Endothelial cell of umbilical vein (primary cell): ENCODE data around the gene ARHGAP32. TPM values are rescaled to one million over a fixed set of nuclear protein-coding genes. Genes with fewer than 3 reads are reported as not detected.

Source experiments
- BruUV-seq: library from RNA; stranded (reverse); fragments of 400-500 nt; replicated peaks from 2 replicates; lab custom pipeline; 2021; lab: Mats Ljungman, UMichigan
- CTCF ChIA-PET: fragments of 300-600, 350-600 bp; sonication (Branson Sonifier 250); formaldehyde crosslinking; loops from one replicate; lab custom pipeline; 2021; ENCODE audit warnings: antibody characterized with exemption, inconsistent platforms; lab: Charles Lee
- POLR2A ChIA-PET: fragments of 300-600, 350-600 bp; sonication (Branson Sonifier 250); formaldehyde crosslinking; loops from one replicate; lab custom pipeline; 2021; ENCODE audit warnings: antibody characterized with exemption, inconsistent platforms; lab: Charles Lee
- DNase-seq: peaks from one replicate; pipeline ENCODE4 v3.0.0-alpha.2; 2011; ENCODE audit warnings: low read depth, low spot score
- FAIRE-seq: peaks from 2 replicates; lab custom pipeline; 2011; peaks lifted over from hg19 to GRCh38; lab: Jason Lieb, UNC
- H2AFZ ChIP-seq: 2 replicates; pipeline ENCODE4 v1.6.0; 2012; ENCODE audit warnings: low read depth, low read length, control low read depth, inconsistent platforms
- H3K27ac ChIP-seq: 2 replicates; pipeline ENCODE4 v1.5.1; 2011; ENCODE audit warnings: low read depth, mild to moderate bottlenecking, control low read depth, low read length, moderate library complexity; ENCODE audit not compliant: insufficient read depth
- H3K27me3 ChIP-seq, 2 experiments: 2 replicates each; pipeline versions ENCODE4 v1.6.0 to v1.6.1; 2011; ENCODE audit warnings: low read length in 2 of 2, mixed read lengths in 1 of 2; ENCODE audit not compliant: control insufficient read depth in 2 of 2, insufficient read depth in 2 of 2
- H3K36me3 ChIP-seq, 2 experiments: 2 replicates in 1 of 2; 3 replicates in 1 of 2; pipeline ENCODE4 v1.5.1; 2011; ENCODE audit warnings: low read length in 2 of 2, mild to moderate bottlenecking in 1 of 2, moderate library complexity in 1 of 2; ENCODE audit not compliant: control insufficient read depth in 2 of 2, insufficient read depth in 2 of 2; ENCODE audit errors: extremely low read depth in 1 of 2
- H3K4me1 ChIP-seq: 3 replicates; pipeline ENCODE4 v1.5.1; 2011; ENCODE audit warnings: mild to moderate bottlenecking, low read length; ENCODE audit not compliant: control insufficient read depth, insufficient read depth; ENCODE audit errors: extremely low read depth
- H3K4me2 ChIP-seq: 2 replicates; pipeline ENCODE4 v1.6.1; 2011; ENCODE audit warnings: low read length, control low read depth, mixed read lengths; ENCODE audit not compliant: insufficient read depth
- H3K4me3 ChIP-seq, 3 experiments: fragments of 200-600 bp in 1 of 3; sonication (generic), shearing (Covaris generic) in 1 of 3; replicated peaks in 1 of 3; 2 replicates each; pipeline ENCODE4 v1.5.1; 2011 to 2016; ENCODE audit warnings: control low read depth in 3 of 3, low read length in 3 of 3, mild to moderate bottlenecking in 2 of 3, inconsistent platforms in 1 of 3, low read depth in 1 of 3, moderate library complexity in 1 of 3; ENCODE audit not compliant: insufficient read depth in 1 of 3
- H3K79me2 ChIP-seq: 2 replicates; pipeline ENCODE4 v1.6.0; 2012; ENCODE audit warnings: low read length, inconsistent platforms; ENCODE audit not compliant: control insufficient read depth, insufficient read depth
- H3K9ac ChIP-seq: replicated peaks from 2 replicates; pipeline ENCODE3; 2011; ENCODE audit warnings: low read length, control low read depth; ENCODE audit not compliant: insufficient read depth; ENCODE audit errors: extremely low read depth
- H3K9me1 ChIP-seq: replicated peaks from 3 replicates; pipeline ENCODE4 v1.6.0; 2011; ENCODE audit warnings: mild to moderate bottlenecking, low read length; ENCODE audit not compliant: control insufficient read depth, insufficient read depth; ENCODE audit errors: extremely low read depth
- H3K9me3 ChIP-seq: replicated peaks from 2 replicates; pipeline ENCODE4 v1.5.1; 2012; ENCODE audit warnings: low read length, inconsistent platforms; ENCODE audit not compliant: control insufficient read depth, insufficient read depth
- H4K20me1 ChIP-seq: replicated peaks from 2 replicates; pipeline ENCODE3; 2011; ENCODE audit warnings: mild to moderate bottlenecking, low read length; ENCODE audit not compliant: control insufficient read depth, insufficient read depth; ENCODE audit errors: extremely low read depth
- EZH2 ChIP-seq: IDR thresholded peaks from 2 replicates; pipeline ENCODE4 v1.6.1; 2012; ENCODE audit warnings: borderline replicate concordance, low read depth, mild to moderate bottlenecking, moderate library complexity, low read length, inconsistent platforms; ENCODE audit not compliant: severe bottlenecking
- FOS ChIP-seq: IDR thresholded peaks from 2 replicates; pipeline ENCODE4 v1.6.1; 2011; ENCODE audit warnings: mild to moderate bottlenecking, low read length, moderate library complexity, borderline replicate concordance; ENCODE audit not compliant: insufficient read depth
- GATA2 ChIP-seq: IDR thresholded peaks from 2 replicates; pipeline ENCODE4 v1.7.0; 2011; ENCODE audit warnings: low read depth, mild to moderate bottlenecking, moderate library complexity, mixed read lengths, low read length; ENCODE audit not compliant: insufficient read length, insufficient read depth
- JUN ChIP-seq: IDR thresholded peaks from 2 replicates; pipeline ENCODE4 v1.6.1; 2011; ENCODE audit warnings: borderline replicate concordance, low read depth; ENCODE audit not compliant: insufficient read length, insufficient read depth
- MYC ChIP-seq: IDR thresholded peaks from one replicate; pipeline ENCODE4 v1.6.1; 2011; ENCODE audit warnings: mild to moderate bottlenecking, low read depth, low read length
- POLR2A ChIP-seq: IDR thresholded peaks from 2 replicates; pipeline ENCODE4 v1.6.1; 2012; ENCODE audit warnings: low read depth, mild to moderate bottlenecking, control low read depth, low read length
- POLR2AphosphoS5 ChIP-seq: IDR thresholded peaks from 2 replicates; pipeline ENCODE4 v1.6.1; 2012; ENCODE audit warnings: low read depth, mild to moderate bottlenecking, control low read depth, low read length, moderate library complexity; ENCODE audit not compliant: insufficient read depth
- dilution Hi-C: fragments of 300-500 bp; cut with MboI; formaldehyde crosslinking; loops from one replicate; pipeline ENCODE4 v1.15.0; 2019; ENCODE audit warnings: low sequenced_read_pairs; ENCODE audit not compliant: extremely low pct_ligation_motif_present
- intact Hi-C: fragments of 100-400 bp; cut with micrococcal nuclease; formaldehyde crosslinking; loops from one replicate; pipeline ENCODE4 v1.10.0; 2022
- polyA plus RNA-seq, 4 experiments: library from polyadenylated mRNA; depleted of rRNA in 3 of 4; stranded (reverse) in 3 of 4; unstranded in 1 of 4; fragments of >200 nt; gene quantifications; 2 replicates each; pipeline versions ENCODE4 v1.2.1 to v1.2.3, GENCODE V29; 2011 to 2012; ENCODE audit warnings: missing spikeins in 1 of 4
- total RNA-seq: library from RNA; stranded (reverse); gene quantifications from 2 replicates; pipeline ENCODE4 v1.2.3, GENCODE V29; 2021
- TF ChIP-seq, protein P1 (sequence below), 2 donors: IDR thresholded peaks; 1 replicate in 1 of 2; 2 replicates in 1 of 2; pipeline ENCODE4 v1.5.1; 2011; ENCODE audit warnings: low read length in 2 of 2, mild to moderate bottlenecking in 2 of 2, moderate library complexity in 2 of 2, control low read depth in 1 of 2, inconsistent platforms in 1 of 2, low read depth in 1 of 2; ENCODE audit not compliant: insufficient read depth in 1 of 2; ENCODE audit errors: extremely low read depth in 1 of 2
- TF ChIP-seq, protein P2 (sequence below): IDR thresholded peaks from 2 replicates; pipeline ENCODE4 v1.6.1; 2011; ENCODE audit not compliant: insufficient read depth, insufficient read length

ARHGAP32 gene
- total and polyA plus RNA-seq, 2 donors (not counting 3 experiments of a cell fraction or from before 2014, with no cell fraction given), result 3.4 to 9.1 TPM

DNA sequence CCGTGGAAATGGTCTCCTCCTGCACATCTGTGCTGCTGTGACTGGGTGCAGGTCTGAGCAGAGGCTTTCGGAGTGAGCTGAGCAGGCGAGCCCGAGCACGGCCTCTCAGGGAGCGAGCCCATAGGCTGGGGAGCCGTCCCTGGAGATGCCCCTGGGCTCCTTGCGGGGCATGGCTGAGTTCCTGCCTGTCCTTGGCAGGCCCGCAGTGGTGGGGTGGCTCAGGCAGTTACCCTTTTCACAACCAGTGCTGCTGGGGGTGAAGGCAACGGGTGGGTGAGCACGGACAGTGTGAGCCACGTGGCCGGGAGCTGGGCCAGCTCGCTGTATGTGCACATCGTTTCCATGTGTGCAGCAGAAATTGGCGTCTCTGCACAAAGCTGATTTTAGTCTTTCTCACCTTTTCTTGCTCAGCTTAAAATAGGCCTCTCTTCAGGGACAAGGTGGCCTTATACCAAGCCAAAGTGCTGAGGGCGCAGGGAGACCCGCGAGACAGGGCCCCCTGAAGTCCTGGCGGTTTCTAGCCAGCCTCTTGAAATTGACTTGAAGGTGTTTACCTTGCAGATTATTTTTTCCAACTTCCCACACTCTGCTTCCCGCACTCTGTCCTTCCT is 249.2 kb downstream of the ARHGAP32 start, which contains the start of gene TP53AIP1:
Gene TP53AIP1, minus strand, starts transcription at position 55 of the 611 bp plus-strand sequence. CDS start 5,053 bp downstream, outside the sequence.
- peaks cover 0 to 2% of the 10 kb centered on the region in 2 experiments for H3K27me3 ChIP-seq
- no peak within 1 kb of the TSS for H3K4me2 ChIP-seq
- DNase-seq, result no peak
- no peaks in the 10 kb centered on the region for H3K9me1 ChIP-seq
- TF ChIP-seq, protein P1, sequence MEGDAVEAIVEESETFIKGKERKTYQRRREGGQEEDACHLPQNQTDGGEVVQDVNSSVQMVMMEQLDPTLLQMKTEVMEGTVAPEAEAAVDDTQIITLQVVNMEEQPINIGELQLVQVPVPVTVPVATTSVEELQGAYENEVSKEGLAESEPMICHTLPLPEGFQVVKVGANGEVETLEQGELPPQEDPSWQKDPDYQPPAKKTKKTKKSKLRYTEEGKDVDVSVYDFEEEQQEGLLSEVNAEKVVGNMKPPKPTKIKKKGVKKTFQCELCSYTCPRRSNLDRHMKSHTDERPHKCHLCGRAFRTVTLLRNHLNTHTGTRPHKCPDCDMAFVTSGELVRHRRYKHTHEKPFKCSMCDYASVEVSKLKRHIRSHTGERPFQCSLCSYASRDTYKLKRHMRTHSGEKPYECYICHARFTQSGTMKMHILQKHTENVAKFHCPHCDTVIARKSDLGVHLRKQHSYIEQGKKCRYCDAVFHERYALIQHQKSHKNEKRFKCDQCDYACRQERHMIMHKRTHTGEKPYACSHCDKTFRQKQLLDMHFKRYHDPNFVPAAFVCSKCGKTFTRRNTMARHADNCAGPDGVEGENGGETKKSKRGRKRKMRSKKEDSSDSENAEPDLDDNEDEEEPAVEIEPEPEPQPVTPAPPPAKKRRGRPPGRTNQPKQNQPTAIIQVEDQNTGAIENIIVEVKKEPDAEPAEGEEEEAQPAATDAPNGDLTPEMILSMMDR (IDR thresholded peaks at IDR 0.05; ENCODE audit: extremely low read depth in 1 of 2, insufficient read depth in 1 of 2, low read depth in 1 of 2, low read length in 2 of 2), result no peak
- TF ChIP-seq JUN, result no peak
- no peak for TF ChIP-seq EZH2
- no peak for TF ChIP-seq MYC
- TF ChIP-seq POLR2A, result no peak
- TF ChIP-seq POLR2AphosphoS5, result no peak
- no peak for TF ChIP-seq GATA2
- TF ChIP-seq FOS, result no peak
- TF ChIP-seq, protein P2, sequence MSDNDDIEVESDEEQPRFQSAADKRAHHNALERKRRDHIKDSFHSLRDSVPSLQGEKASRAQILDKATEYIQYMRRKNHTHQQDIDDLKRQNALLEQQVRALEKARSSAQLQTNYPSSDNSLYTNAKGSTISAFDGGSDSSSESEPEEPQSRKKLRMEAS, result no peak
- ChIA-PET POLR2A (no interaction called here), CTCF (interaction anchor here (0.6 to 7.4 kb wide), 2 partner anchors 14 to 58 kb away, joined by 3 to 43 read pairs; no protein-coding TSS in a partner anchor)
- no peak within 1 kb of the TSS for H3K4me3 ChIP-seq
- H3K36me3 ChIP-seq, result no peaks in the 10 kb centered on the region
- no peak within 1 kb of the TSS for H2AFZ ChIP-seq
- no TSS peak for BruUV-seq
- no peaks in the 10 kb centered on the region for H4K20me1 ChIP-seq
- no peak within 1 kb of the TSS for H3K9ac ChIP-seq
- no peaks in the 10 kb centered on the region for H3K79me2 ChIP-seq
- no peak within 1 kb of the TSS for H3K27ac ChIP-seq
- no peak for FAIRE-seq
- dilution Hi-C loops (no loop called here), intact Hi-C loops (no loop called here)
- no peaks in the 10 kb centered on the region for H3K9me3 ChIP-seq
- H3K4me1 ChIP-seq, result no peaks in the 10 kb centered on the region
